Ramos (cell line): Measurements from ENCODE around the gene LRP4.
"Not testable (repeated sequence)": the region's sequence is repeated elsewhere in the genome, so short reads cannot be mapped to it uniquely, and the experiment has no call there.

Experiments used
- in situ Hi-C: fragments of 300-500 bp; cut with MboI; formaldehyde crosslinking; loops from one replicate; pipeline ENCODE4 v1.14.3; 2022; ENCODE audit warnings: low sequenced_read_pairs; ENCODE audit not compliant: unreplicated experiment

LRP4 gene

GRCh38 chr11:46918083-46918787 lies at the start of gene LRP4:
Gene LRP4 (minus strand): TSS chr11:46918550. CDS start chr11:46918379, 171 bp downstream.
- in situ Hi-C loops = loop anchor here (10.0 to 25.0 kb wide), 2 partner anchors 237 to 919 kb away; partner anchors contain the start of gene NUP160

- in situ Hi-C loops = no loop called here
Observed at GRCh38 chr11:46967962-46968361, 49.6 kb upstream of the LRP4 start.

- in situ Hi-C loops = no loop called here
Observed at GRCh38 chr11:46966773-46967172, 48.4 kb upstream of the LRP4 start.

GRCh38 chr11:46963844-46964243 lies 45.5 kb upstream of the LRP4 start:
- in situ Hi-C loops = no loop called here

GRCh38 chr11:46961886-46962285 lies 43.5 kb upstream of the LRP4 start:
- in situ Hi-C loops = not testable (repeated sequence)

GRCh38 chr11:46961041-46961440 lies 42.7 kb upstream of the LRP4 start:
- in situ Hi-C loops = no loop called here

GRCh38 chr11:46958777-46959176 lies 40.4 kb upstream of the LRP4 start:
- in situ Hi-C loops = no loop called here

GRCh38 chr11:46953093-46953492 lies 34.7 kb upstream of the LRP4 start:
- in situ Hi-C loops = no loop called here

GRCh38 chr11:46952553-46952952 lies 34.2 kb upstream of the LRP4 start:
- in situ Hi-C loops = no loop called here

GRCh38 chr11:46951864-46952263 lies 33.5 kb upstream of the LRP4 start:
- in situ Hi-C loops = no loop called here

GRCh38 chr11:46949297-46949696 lies 30.9 kb upstream of the LRP4 start:
- in situ Hi-C loops = no loop called here

GRCh38 chr11:46948378-46949131 lies 30.2 kb upstream of the LRP4 start:
- in situ Hi-C loops = no loop called here

GRCh38 chr11:46947399-46948077 lies 29.2 kb upstream of the LRP4 start:
- in situ Hi-C loops = no loop called here

- in situ Hi-C loops = no loop called here
Observed at GRCh38 chr11:46944356-46945075, 26.2 kb upstream of the LRP4 start.

GRCh38 chr11:46942172-46942571 lies 23.8 kb upstream of the LRP4 start:
- in situ Hi-C loops = no loop called here

GRCh38 chr11:46936138-46937110 lies 18.1 kb upstream of the LRP4 start, which contains the start of gene CSTPP1:
Gene CSTPP1 (plus strand): TSS chr11:46936761. CDS start chr11:46936806, 45 bp downstream.
- in situ Hi-C loops = no loop called here

GRCh38 chr11:46930089-46930488 lies 11.7 kb upstream of the LRP4 start:
- in situ Hi-C loops = no loop called here

GRCh38 chr11:46928701-46929100 lies 10.4 kb upstream of the LRP4 start:
- in situ Hi-C loops = not testable (repeated sequence)

GRCh38 chr11:46927928-46928327 lies 9.6 kb upstream of the LRP4 start:
- in situ Hi-C loops = not testable (repeated sequence)
